ENCODE results near the gene ANKS4B.
"Not testable (repeated sequence)": the region's sequence is repeated elsewhere in the genome, so short reads cannot be mapped to it uniquely, and the experiment has no call there.

The ANKS4B gene

DNA sequence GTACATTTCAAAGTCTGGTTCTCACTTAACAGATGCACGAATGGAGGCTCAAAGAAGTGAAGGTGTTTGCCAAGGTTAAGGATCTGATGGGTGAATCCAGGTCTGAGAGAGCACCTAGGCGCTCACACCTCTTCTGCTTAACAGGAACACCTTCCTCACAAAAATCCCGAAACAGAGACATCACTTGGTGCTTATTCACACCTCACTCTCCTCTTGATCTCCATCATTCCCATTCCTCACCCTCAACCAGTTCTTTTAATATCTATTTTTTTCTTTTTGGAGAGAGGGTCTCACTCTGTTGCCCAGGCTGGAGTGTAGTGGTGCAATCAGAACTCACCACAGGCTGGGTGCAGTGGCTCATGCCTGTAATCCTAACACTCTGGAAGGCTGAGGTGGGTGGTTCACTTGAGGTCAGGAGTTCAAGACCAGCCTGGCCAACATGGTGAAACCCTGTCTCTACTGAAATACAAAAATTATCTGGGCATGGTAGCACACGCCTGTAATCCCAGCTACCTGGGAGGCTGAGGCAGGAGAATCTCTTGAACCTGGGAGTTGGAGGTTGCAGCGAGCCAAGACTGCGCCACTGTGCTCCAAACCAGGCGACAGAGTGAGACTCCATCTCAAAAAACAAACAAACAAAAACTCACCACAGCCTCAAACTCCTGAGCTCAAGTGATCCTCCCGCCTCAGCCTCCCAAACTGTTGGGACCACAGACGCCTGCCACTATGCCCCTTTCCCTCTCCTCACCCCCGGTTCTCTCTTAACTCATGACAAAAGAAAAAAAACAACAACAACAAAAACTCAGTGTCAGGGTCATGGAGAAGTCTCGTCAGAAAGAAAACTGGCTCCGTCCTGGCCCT lies 29.5 kb downstream of the ANKS4B start:
- DNase-seq (ENCODE audit: low spot score) = no peak

DNA sequence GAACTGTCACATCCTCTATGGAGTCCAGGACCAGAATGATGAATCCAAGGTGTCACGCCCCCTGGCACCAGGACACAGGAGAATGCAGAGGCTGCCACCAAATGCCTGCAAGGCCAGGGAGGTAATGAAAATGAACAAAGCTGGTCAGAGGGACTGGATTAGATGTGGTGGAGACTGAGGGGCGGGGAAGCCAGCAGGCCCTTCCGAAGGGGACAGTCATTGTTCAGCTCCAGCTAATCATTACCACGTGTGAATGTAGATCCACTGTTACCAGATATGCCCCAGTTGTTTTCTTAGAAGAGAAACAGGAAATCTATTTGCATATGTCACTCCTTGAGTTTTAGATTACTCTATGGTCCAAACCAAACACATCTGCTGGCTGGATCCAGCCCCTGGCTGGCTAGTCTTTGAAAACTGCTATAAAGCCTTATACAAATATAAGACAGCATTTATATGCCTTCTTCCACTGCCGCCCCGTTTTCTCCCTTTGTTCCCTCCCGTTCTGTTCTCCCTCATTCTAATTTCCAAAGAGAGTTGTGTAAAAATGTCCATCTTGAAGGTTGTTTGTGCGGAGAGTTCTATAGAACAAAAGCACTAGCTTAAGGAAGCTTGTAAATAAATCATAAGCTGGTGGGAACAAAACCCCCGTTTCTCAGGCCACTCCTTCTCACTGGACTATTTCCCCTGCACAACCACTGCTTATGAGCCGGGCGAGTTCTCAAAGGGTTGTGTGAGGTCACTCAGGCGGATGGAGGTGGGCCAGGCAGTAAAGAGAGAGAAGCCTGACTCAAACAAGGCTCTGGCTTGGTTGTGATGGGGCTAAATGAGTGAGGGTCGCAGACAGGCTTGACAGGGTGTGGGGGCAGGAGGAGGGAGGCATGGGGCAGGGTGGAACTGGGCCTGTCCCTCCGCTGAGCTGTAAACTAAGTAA lies 30.4 kb downstream of the ANKS4B start:
- DNase-seq (ENCODE audit: low spot score) = no peak

- no peak for DNase-seq (ENCODE audit: low spot score)
Measured at GRCh38 chr16:21264571-21265036, 31.1 kb downstream of the ANKS4B start.

GRCh38 chr16:21265104-21265837 lies 31.8 kb downstream of the ANKS4B start:
- DNase-seq (ENCODE audit: low spot score) = no peak

DNA sequence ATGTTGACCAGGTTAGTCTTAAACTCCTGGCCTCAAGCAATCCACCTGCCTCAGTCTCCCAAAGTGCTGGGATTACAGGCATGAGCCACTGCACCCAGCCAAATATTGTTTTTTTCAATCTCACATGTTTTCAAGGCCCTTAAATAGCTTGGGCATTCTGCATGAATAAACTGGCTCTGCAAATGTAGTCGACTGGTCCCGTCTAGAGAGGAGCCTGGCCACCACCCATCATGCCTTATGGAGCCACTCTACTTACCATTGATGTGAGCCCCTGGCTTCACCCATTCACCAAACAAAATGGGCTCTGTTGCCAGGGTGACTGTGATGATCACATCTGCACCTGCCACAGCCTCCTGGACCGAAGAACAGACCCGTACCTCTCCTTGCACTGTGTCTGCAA lies 33.8 kb downstream of the ANKS4B start:
- DNase-seq (ENCODE audit: low spot score) = no peak

- DNase-seq (ENCODE audit: low spot score) = no peak
Measured at GRCh38 chr16:21268236-21268635, 34.7 kb downstream of the ANKS4B start.

- DNase-seq (ENCODE audit: low spot score) = no peak
Measured at GRCh38 chr16:21272253-21272652, 38.8 kb downstream of the ANKS4B start.

DNA sequence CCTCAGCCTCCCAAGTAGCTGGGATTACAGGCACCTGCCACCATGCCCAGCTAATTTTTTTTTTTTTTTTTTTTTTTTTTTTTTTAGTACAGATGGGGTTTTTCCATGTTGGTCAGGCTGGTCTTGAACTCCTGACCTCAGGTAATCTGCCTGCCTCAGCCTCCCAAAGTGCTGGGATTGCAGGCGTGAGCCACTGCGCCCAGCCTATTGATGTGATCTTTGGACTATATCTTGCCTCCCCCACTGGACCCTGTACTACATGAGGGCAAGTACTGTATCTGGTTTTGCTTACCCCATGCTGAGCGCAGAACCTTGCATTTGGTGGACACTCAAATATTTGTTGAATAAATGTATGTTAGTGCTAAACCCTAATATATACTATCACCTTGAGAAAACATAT lies 39.3 kb downstream of the ANKS4B start:
- not testable (repeated sequence) for DNase-seq (ENCODE audit: low spot score)

GRCh38 chr16:21274172-21274726 lies 40.8 kb downstream of the ANKS4B start:
- DNase-seq (ENCODE audit: low spot score) = no peak

GRCh38 chr16:21275529-21275928 lies 42.0 kb downstream of the ANKS4B start:
- no peak for DNase-seq (ENCODE audit: low spot score)

- DNase-seq (ENCODE audit: low spot score) = no peak
Measured at GRCh38 chr16:21276090-21276489, 42.6 kb downstream of the ANKS4B start.

DNA sequence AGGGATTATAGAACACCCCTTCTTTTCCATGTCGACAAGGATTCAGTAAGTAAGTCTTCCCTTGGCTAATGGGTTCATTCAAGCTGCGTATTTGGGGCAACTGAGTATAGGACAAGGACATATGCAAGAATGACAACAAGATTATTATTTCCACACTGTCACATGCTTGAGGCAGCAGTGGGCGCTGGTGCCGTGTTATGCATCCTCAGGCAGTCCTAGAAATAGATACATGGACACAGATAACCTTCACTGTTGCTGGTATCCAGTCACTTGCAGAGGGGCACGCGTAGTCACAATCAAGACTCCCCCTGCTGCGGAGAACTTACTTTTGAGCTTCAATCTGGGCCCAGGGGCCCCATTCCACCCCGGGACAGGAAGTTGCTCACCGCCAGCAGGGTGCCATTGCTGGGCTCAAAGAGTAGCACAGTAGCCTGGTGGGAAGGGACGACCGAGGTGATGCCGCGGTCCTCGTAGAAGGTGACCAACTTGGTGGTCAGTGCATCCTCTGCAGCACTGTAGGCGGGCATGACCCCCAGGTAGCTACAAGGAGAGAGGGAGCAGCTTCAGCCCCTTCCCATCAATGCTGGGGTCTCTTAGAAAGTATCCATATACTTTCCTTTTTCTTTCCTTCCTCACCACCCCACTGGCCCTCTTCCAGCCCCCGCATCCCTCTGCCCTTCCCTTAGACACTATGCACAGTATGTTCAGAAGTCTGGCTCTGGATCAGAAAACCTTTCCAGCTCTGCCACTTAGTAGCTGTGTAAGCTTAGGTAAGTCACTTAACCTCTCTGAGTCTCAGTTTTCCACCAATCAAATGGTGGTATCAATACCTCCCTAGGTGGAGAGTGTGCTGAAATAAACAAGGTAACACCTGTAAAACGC lies 43.8 kb downstream of the ANKS4B start:
- DNase-seq (ENCODE audit: low spot score) = no peak

GRCh38 chr16:21277927-21278706 lies 44.6 kb downstream of the ANKS4B start, which contains the start of gene CRYM:
TSS of gene CRYM (minus strand) at chr16:21278290. CDS start at chr16:21278251, 39 bp downstream.
- DNase-seq (ENCODE audit: low spot score) = peak; percentile 90

GRCh38 chr16:21279501-21279900 lies 46.0 kb downstream of the ANKS4B start:
- DNase-seq (ENCODE audit: low spot score) = no peak

GRCh38 chr16:21281698-21282389 lies 48.3 kb downstream of the ANKS4B start:
- DNase-seq (ENCODE audit: low spot score) = no peak

- DNase-seq (ENCODE audit: low spot score) = peak; percentile 80
Measured at GRCh38 chr16:21283521-21284289, 50.2 kb downstream of the ANKS4B start.

GRCh38 chr16:21284414-21284813 lies 50.9 kb downstream of the ANKS4B start:
- no peak for DNase-seq (ENCODE audit: low spot score)

DNA sequence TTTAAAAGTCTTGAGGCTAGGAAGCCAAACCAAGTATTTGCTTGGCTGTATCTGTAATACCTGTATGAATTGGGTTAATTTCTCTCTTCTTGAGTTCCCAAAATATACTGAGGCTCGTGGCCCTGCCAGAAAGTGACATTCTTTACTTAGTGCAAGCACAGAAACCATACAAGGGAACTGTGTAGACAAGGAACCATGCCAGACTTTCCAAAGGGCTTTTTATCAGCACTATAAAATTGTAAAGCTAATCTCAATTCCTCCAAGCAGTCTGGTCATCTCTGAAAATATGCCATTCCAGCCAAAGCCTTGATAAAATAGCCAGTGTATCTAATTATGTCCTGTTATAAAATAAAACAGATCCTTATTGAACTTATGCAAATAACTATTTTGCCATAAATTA lies 51.8 kb downstream of the ANKS4B start:
- no peak for DNase-seq (ENCODE audit: low spot score)

All from iPS-NIHi11 (cell line).